ENCODE results near the gene OR8G5.
"Not testable (repeated sequence)": the region's sequence is repeated elsewhere in the genome, so short reads cannot be mapped to it uniquely, and the experiment has no call there.

The OR8G5 gene

DNA sequence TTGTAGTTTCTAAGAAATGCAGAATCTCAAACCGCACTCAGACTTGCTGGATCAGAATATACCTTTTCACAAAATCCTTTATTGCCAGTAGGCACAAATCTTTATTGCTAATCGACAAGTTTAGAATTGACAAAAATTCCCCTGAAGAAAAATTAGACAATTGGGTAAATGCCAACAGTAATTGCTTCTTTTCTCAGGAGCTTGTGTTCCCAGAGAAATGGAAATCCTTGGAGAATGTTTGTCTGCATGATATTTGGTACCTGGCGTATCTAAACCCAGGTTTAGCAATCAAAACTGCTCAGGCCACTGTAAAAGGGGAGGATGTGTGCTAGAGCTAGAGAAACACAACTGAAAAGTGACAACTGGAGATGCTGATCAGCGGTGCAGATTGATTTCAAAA is at the start of gene OR8G5:
TSS of gene OR8G5 (plus strand) at position 301 of the 400 bp plus-strand sequence. CDS start 8,556 bp downstream, outside the sequence.
- no peak for FAIRE-seq
- no peak for DNase-seq (ENCODE audit: insufficient read length, low spot score)

DNA sequence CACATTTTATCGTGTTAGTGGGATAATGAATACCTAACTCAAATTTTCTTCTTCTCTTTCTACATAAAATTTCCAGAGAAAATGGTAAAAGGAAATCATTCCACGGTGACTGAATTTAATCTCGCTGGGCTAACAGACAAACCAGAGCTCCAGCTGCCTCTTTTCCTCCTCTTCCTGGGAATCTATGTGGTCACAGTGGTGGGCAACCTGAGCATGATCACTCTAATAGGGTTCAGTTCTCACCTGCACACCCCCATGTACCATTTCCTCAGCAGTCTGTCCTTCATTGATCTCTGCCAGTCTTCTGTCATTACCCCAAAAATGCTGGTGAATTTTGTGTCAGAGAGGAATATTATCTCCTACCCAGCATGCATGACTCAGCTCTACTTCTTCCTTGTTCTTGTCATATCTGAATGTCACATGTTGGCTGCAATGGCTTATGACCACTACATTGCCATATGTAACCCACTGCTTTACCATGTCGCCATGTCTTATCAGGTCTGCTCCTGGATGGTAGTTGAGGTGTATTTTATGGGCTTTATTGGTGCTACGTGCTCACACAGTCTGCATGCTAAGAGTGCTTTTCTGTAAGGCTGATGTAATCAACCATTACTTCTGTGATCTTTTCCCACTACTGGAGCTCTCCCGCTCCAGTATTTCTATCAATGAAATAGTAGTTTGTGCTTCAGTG is 48.9 kb upstream of the OR8G5 start:
- FAIRE-seq, result no peak
- DNase-seq (ENCODE audit: insufficient read length, low spot score), result no peak

DNA sequence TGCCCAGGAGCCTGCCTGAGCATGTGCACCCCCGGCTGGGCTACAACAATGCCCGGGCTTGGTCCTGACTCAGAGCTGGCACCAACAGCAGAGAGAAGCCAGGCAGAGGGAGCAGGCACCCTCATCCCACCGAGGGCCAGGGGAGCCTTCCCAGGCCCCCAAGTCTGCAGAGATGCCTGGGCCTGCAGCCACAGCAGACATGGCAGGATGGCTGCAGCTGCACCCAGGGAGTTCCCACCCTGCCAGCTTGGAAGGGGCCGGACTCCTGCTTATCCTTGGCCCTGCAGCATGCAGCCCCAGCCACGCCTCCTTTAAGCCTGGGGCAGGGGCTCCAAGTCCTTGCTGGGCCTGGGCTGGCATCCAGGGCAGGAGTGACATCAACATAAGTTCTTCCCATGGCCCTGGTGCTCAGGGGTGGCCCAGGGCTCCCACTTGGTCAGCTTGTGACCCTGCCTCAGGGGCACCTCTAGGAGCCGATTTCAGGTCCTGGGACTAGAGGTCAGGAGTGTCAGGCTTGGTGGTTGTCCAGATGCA is 46.3 kb upstream of the OR8G5 start:
- no peak for DNase-seq (ENCODE audit: insufficient read length, low spot score)
- FAIRE-seq, result no peak

DNA sequence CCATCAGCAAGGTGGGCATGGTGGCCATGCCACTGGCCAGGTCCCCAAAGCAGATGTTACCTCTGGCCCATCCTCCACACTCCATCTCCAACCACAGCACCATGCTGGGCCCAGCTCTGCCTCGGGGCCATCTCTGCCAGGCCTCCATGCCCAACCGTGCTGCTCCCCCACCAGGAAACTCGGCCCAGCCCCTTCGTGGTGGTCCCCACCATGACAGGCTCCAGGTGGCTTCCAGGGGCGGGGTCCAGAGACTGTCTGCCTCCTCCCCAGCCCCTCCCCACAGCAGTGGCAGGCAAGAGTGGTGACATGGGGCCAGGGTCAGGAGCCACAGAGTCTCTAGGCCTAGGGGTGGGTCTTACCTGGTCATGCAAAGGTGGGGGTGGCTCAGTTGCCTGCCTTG is 45.8 kb upstream of the OR8G5 start:
- FAIRE-seq, result no peak
- no peak for DNase-seq (ENCODE audit: insufficient read length, low spot score)

DNA sequence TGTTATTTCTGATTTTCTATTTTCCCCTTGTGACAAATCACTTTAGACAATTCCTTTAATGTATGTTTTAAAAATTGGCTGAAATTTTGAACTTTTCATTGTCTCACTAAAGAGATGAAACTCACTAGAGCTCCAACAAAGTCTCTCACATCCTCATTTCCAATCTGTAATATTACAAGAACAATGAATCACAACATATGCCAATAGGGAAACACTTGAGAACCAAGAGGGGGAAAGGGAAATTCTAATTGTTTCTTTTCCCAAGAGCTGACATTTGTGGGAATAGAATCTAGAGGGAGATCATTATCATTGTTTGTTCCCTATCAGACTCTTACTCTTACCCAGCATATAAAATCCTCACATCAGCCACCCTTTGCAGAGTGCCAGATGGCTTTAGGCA is 44.9 kb upstream of the OR8G5 start:
- FAIRE-seq, result no peak
- no peak for DNase-seq (ENCODE audit: insufficient read length, low spot score)

- no peak for FAIRE-seq
- DNase-seq (ENCODE audit: insufficient read length, low spot score), result no peak
Observed at GRCh38 chr11:124214027-124214426, 42.1 kb upstream of the OR8G5 start.

DNA sequence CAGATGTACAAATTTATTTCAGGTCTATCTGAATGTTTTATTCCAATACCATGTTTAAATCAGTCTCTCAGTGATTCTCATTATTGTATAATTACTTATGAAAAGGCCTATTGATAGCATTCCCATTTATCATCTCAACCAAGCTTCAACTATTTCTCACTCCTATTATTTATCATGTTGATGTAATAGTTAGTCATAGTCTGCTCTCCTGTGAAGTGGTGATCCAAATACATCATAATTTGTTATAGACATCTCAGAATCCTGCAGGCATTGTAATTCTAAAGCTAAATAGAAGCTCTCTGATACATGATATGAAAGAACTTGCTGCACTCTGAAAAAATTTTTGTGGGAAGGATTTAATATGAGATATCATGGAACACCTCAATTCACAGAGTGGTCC is 37.0 kb upstream of the OR8G5 start:
- no peak for FAIRE-seq
- no peak for DNase-seq (ENCODE audit: insufficient read length, low spot score)

- DNase-seq (ENCODE audit: insufficient read length, low spot score) (no peak), FAIRE-seq (no peak)
Observed at GRCh38 chr11:124222407-124222806, 33.8 kb upstream of the OR8G5 start.

GRCh38 chr11:124224618-124225423 is 31.4 kb upstream of the OR8G5 start:
- DNase-seq (ENCODE audit: insufficient read length, low spot score), result not testable (repeated sequence)

DNA sequence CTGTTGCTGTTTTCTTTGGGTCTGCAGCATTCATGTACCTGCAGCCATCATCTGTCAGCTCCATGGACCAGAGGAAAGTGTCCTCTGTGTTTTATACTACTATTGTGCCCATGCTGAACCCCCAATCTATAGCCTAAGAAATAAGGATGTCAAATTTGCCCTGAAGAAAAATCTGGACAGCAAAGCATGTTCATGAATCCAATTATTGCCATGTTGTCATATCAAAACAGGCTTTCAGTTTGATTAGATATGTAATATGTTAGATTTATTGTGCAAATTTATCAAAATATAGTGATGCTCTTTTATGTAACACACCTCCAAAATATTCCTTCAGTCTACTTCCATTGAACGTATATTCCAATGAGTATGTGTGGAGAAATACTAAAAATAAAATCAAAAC is 30.7 kb upstream of the OR8G5 start:
- DNase-seq (ENCODE audit: insufficient read length, low spot score) (no peak), FAIRE-seq (no peak)

More at GRCh38 chr11:124224618-124225423, 31.4 kb upstream of the OR8G5 start:
- FAIRE-seq, result not testable (repeated sequence)

GRCh38 chr11:124233376-124233775 is 22.8 kb upstream of the OR8G5 start:
- DNase-seq (ENCODE audit: insufficient read length, low spot score) (no peak), FAIRE-seq (no peak)

DNA sequence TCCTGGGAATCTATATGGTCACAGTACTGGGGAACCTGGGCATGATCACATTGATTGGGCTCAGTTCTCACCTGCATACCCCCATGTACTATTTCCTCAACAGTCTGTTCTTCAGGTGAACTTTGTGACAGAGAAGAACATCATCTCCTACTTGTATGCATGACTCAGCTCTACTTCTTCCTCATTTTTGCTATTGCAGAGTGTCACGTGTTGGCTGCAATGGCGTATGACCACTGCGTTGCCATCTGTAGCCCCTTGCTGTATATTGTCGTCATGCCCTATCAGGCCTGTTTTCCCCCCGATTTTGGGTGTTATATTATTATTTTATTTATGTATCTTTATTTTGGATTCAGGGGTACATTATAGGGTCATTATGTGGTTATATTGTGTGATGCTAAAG is 17.7 kb upstream of the OR8G5 start:
- FAIRE-seq, result no peak
- DNase-seq (ENCODE audit: insufficient read length, low spot score), result no peak

- DNase-seq (ENCODE audit: insufficient read length, low spot score), result no peak
- no peak for FAIRE-seq
Observed at GRCh38 chr11:124240621-124241397, 15.4 kb upstream of the OR8G5 start, which contains the start of gene OR8G1. Gene OR8G1, plus strand, starts transcription at chr11:124241095. Its CDS starts 8,581 bp downstream, at chr11:124249676.

GRCh38 chr11:124249869-124250268 is 6.3 kb upstream of the OR8G5 start:
- FAIRE-seq; DNase-seq (ENCODE audit: insufficient read length, low spot score): not testable (repeated sequence)

DNA sequence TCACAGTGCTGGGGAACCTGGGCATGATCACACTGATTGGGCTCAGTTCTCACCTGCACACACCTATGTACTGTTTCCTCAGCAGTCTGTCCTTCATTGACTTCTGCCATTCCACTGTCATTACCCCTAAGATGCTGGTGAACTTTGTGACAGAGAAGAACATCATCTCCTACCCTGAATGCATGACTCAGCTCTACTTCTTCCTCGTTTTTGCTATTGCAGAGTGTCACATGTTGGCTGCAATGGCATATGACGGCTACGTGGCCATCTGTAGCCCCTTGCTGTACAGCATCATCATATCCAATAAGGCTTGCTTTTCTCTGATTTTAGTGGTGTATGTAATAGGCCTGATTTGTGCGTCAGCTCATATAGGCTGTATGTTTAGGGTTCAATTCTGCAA is 8.9 kb downstream of the OR8G5 start:
- not testable (repeated sequence) for DNase-seq (ENCODE audit: insufficient read length, low spot score); FAIRE-seq

GRCh38 chr11:124270886-124271285 is 14.7 kb downstream of the OR8G5 start:
- not testable (repeated sequence) for DNase-seq (ENCODE audit: insufficient read length, low spot score); FAIRE-seq

- FAIRE-seq, result no peak
- no peak for DNase-seq (ENCODE audit: insufficient read length, low spot score)
Observed at GRCh38 chr11:124274000-124274399, 17.8 kb downstream of the OR8G5 start.

DNA sequence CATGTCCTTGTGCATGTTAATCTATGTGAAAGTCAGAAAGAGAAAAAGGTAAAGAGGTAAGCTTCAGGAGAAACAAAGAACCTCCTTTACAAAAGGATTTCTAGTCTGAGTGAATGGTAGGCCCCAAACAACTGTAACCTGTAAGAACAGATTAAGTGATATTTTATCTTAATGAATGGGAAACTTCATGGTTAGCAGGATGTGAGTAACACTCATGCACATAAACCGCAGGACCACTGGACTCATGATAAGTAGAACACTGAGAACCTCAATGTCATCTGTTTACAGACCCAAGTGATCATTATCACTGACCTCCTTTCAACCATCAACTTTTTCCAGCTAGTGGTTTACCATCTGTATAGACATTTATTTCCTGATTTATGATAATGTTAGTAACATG is 19.9 kb downstream of the OR8G5 start:
- no peak for DNase-seq (ENCODE audit: insufficient read length, low spot score)
- FAIRE-seq, result no peak

DNA sequence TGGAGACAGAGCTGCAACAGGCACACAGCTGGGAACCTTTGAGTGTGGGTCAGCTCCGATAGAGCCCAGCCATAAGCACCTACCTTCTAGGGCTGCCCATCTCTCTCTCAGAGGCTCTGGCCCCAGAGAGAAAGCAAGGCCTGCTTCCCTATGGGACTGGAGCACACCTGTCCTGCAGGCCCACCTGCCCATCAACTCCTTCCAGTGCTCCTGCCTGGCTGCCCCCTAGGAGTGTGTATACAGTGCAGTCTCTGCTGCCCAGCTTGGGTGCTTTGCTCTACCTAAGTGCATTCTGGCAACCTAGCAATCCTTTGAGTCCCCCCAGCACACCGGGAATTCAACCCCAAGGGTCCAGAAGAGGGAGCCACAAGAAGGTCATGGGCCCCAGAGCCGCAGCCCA is 21.0 kb downstream of the OR8G5 start:
- DNase-seq (ENCODE audit: insufficient read length, low spot score) (no peak), FAIRE-seq (no peak)

- DNase-seq (ENCODE audit: insufficient read length, low spot score) (no peak), FAIRE-seq (no peak)
Observed at GRCh38 chr11:124277804-124278203, 21.6 kb downstream of the OR8G5 start.

- DNase-seq (ENCODE audit: insufficient read length, low spot score) (no peak), FAIRE-seq (no peak)
Observed at GRCh38 chr11:124278261-124278660, 22.1 kb downstream of the OR8G5 start.

Data from GM19239 (cell line).